ENCODE results near the gene HOXA10.

DNA sequence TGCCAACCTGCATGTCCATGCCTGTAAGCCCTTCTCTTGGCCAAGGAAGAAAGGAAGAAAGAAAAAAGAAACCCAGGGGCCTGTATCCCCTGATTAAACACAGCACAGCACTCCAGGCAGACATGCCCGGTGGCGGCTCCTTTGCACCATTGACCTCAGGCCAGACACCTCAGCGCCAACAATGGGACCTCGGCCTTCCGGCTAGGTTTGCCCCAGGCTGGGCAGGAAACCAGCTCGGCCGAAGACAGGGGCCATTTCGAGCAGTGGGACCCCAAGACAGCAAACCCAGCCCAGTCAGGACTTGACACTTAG is 2.8 kb downstream of the HOXA10 start:
- TF ChIP-seq EZH2 (IDR thresholded peaks at IDR 0.05) (no peak), POLR2AphosphoS5 (IDR thresholded peaks at IDR 0.05; ENCODE audit: borderline replicate concordance, low read depth, low read length) (no peak)

Measured in SK-N-MC (cell line).